ENCODE measurements around the gene L2HGDH.
"Not testable (repeated sequence)": the region's sequence is repeated elsewhere in the genome, so short reads cannot be mapped to it uniquely, and the experiment has no call there.

Gene L2HGDH

GRCh38 chr14:50311972-50312733, at the start of gene L2HGDH, which contains the start of gene DMAC2L:
Gene L2HGDH (minus strand): TSS chr14:50312229. CDS start chr14:50312150, 79 bp downstream.
Gene DMAC2L (plus strand): TSS chr14:50312324. CDS start chr14:50321488, 9,164 bp downstream.
- peak; percentile 96 for DNase-seq

GRCh38 chr14:50360851-50361250, 48.8 kb upstream of the L2HGDH start:
- DNase-seq, result no peak

- DNase-seq, result no peak
Measured at GRCh38 chr14:50360093-50360492, 48.1 kb upstream of the L2HGDH start.

- no peak for DNase-seq
Measured at GRCh38 chr14:50359631-50360030, 47.6 kb upstream of the L2HGDH start.

- DNase-seq, result no peak
Measured at GRCh38 chr14:50357753-50358395, 45.8 kb upstream of the L2HGDH start.

GRCh38 chr14:50357124-50357523, 45.1 kb upstream of the L2HGDH start:
- DNase-seq, result no peak

- not testable (repeated sequence) for DNase-seq
Measured at GRCh38 chr14:50356283-50356682, 44.3 kb upstream of the L2HGDH start.

GRCh38 chr14:50355692-50356091, 43.7 kb upstream of the L2HGDH start:
- DNase-seq, result no peak

GRCh38 chr14:50354527-50354926, 42.5 kb upstream of the L2HGDH start:
- no peak for DNase-seq

GRCh38 chr14:50353126-50353525, 41.1 kb upstream of the L2HGDH start:
- no peak for DNase-seq

GRCh38 chr14:50352584-50352983, 40.6 kb upstream of the L2HGDH start:
- no peak for DNase-seq

- DNase-seq, result no peak
Measured at GRCh38 chr14:50350975-50351374, 38.9 kb upstream of the L2HGDH start.

- no peak for DNase-seq
Measured at GRCh38 chr14:50348933-50349332, 36.9 kb upstream of the L2HGDH start.

- DNase-seq, result no peak
Measured at GRCh38 chr14:50347521-50347920, 35.5 kb upstream of the L2HGDH start.

- DNase-seq, result no peak
Measured at GRCh38 chr14:50345846-50346422, 33.9 kb upstream of the L2HGDH start.

GRCh38 chr14:50344876-50345563, 33.0 kb upstream of the L2HGDH start:
- no peak for DNase-seq

- DNase-seq, result no peak
Measured at GRCh38 chr14:50344116-50344775, 32.2 kb upstream of the L2HGDH start.

GRCh38 chr14:50343434-50343833, 31.4 kb upstream of the L2HGDH start:
- DNase-seq, result no peak

- DNase-seq, result no peak
Measured at GRCh38 chr14:50342221-50343078, 30.4 kb upstream of the L2HGDH start.

GRCh38 chr14:50340963-50341362, 28.9 kb upstream of the L2HGDH start:
- DNase-seq, result no peak

GRCh38 chr14:50340045-50340444, 28.0 kb upstream of the L2HGDH start:
- DNase-seq, result no peak

Measured in NCI-H510A (cell line).